Measurements from ENCODE around the gene GET4.

Gene GET4

DNA sequence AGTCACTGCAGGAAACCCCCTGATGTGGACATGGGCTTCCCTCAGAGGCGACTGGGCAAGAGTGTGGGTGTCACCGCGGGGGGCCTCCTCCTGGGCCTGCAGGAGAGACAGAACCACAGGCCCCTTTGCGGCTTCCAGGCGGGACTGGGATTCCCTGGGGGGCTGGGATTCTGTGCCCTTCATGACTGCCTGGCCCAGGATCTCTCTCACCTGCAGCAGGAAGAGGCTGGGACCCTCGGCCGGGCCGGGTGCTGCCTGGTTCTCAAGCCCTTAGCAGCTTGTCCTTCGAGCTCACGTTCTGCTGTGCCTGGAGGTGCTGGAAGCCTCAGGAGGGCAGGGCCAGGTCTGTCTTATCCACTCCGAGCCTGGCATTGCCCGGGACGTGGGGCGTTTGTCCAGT is 32.3 kb upstream of the GET4 start:
- no peaks in the 10 kb centered on the region for H3K9me3 ChIP-seq (ENCODE audit: low read length)
- no peak overlapping the region for H2AFZ ChIP-seq (ENCODE audit: low read length)
- H3K4me1 ChIP-seq (ENCODE audit: insufficient read depth, low read length, severe bottlenecking): no peaks in the 10 kb centered on the region
- H3F3A ChIP-seq (ENCODE audit: insufficient read depth, low read length): no peaks in the 10 kb centered on the region
- H3K4me3 ChIP-seq (ENCODE audit: low read depth, low read length, poor library complexity, severe bottlenecking): no peak overlapping the region
- H3K27me3 ChIP-seq (ENCODE audit: insufficient read depth, low read length): no peaks in the 10 kb centered on the region
- no peak overlapping the region for H3K4me2 ChIP-seq (ENCODE audit: low read length)
- no peak overlapping the region for H3K27ac ChIP-seq (ENCODE audit: low read depth, low read length, poor library complexity, severe bottlenecking)
- no peak overlapping the region for H3K9ac ChIP-seq (ENCODE audit: low read length)
- no peaks in the 10 kb centered on the region for H3K9me2 ChIP-seq (ENCODE audit: low read depth, low read length)
- no peaks in the 10 kb centered on the region for H3K79me2 ChIP-seq (ENCODE audit: insufficient read depth, low read length)
- H3K36me3 ChIP-seq (ENCODE audit: insufficient read depth, low read length): peaks cover 55% of the 10 kb centered on the region
- no peak for TF ChIP-seq EZH2 (IDR thresholded peaks at IDR 0.05; ENCODE audit: borderline replicate concordance, low read length)
- TF ChIP-seq, protein P1, sequence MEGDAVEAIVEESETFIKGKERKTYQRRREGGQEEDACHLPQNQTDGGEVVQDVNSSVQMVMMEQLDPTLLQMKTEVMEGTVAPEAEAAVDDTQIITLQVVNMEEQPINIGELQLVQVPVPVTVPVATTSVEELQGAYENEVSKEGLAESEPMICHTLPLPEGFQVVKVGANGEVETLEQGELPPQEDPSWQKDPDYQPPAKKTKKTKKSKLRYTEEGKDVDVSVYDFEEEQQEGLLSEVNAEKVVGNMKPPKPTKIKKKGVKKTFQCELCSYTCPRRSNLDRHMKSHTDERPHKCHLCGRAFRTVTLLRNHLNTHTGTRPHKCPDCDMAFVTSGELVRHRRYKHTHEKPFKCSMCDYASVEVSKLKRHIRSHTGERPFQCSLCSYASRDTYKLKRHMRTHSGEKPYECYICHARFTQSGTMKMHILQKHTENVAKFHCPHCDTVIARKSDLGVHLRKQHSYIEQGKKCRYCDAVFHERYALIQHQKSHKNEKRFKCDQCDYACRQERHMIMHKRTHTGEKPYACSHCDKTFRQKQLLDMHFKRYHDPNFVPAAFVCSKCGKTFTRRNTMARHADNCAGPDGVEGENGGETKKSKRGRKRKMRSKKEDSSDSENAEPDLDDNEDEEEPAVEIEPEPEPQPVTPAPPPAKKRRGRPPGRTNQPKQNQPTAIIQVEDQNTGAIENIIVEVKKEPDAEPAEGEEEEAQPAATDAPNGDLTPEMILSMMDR (IDR thresholded peaks at IDR 0.05; ENCODE audit: low read length): no peak
- no peaks in the 10 kb centered on the region for H4K20me1 ChIP-seq (ENCODE audit: insufficient read depth, low read length)

DNA sequence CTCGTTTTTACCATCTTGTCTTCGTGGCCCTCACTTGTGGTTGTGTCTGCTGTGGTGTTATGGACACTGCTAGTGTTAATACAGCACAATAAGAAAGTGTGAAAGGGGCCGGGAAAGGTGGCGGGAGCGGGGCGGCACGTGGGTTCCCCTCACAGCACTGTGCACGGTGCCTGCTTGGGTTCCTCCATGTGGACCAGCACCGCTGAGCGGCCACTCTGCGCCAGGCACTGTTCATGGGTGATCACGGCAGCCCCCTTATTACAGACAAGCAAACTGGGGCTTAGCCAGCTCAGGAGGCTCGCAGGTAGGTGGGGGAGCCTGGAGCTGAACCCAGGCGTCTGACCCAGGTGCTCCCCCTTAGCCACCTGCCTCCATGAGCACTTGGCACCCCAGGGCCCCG is 31.8 kb upstream of the GET4 start:
- peaks cover 56% of the 10 kb centered on the region for H3K36me3 ChIP-seq (ENCODE audit: insufficient read depth, low read length)
- H3K27ac ChIP-seq (ENCODE audit: low read depth, low read length, poor library complexity, severe bottlenecking): no peak overlapping the region
- H3K4me2 ChIP-seq (ENCODE audit: low read length): no peak overlapping the region
- no peaks in the 10 kb centered on the region for H3K79me2 ChIP-seq (ENCODE audit: insufficient read depth, low read length)
- no peak overlapping the region for H3K9ac ChIP-seq (ENCODE audit: low read length)
- H3F3A ChIP-seq (ENCODE audit: insufficient read depth, low read length): no peaks in the 10 kb centered on the region
- no peaks in the 10 kb centered on the region for H3K9me2 ChIP-seq (ENCODE audit: low read depth, low read length)
- H3K27me3 ChIP-seq (ENCODE audit: insufficient read depth, low read length): no peaks in the 10 kb centered on the region
- TF ChIP-seq, protein P1 (IDR thresholded peaks at IDR 0.05; ENCODE audit: low read length): no peak
- TF ChIP-seq EZH2 (IDR thresholded peaks at IDR 0.05; ENCODE audit: borderline replicate concordance, low read length): no peak
- H3K9me3 ChIP-seq (ENCODE audit: low read length): no peaks in the 10 kb centered on the region
- H3K4me3 ChIP-seq (ENCODE audit: low read depth, low read length, poor library complexity, severe bottlenecking): no peak overlapping the region
- H4K20me1 ChIP-seq (ENCODE audit: insufficient read depth, low read length): no peaks in the 10 kb centered on the region
- H3K4me1 ChIP-seq (ENCODE audit: insufficient read depth, low read length, severe bottlenecking): no peaks in the 10 kb centered on the region
- no peak overlapping the region for H2AFZ ChIP-seq (ENCODE audit: low read length)

DNA sequence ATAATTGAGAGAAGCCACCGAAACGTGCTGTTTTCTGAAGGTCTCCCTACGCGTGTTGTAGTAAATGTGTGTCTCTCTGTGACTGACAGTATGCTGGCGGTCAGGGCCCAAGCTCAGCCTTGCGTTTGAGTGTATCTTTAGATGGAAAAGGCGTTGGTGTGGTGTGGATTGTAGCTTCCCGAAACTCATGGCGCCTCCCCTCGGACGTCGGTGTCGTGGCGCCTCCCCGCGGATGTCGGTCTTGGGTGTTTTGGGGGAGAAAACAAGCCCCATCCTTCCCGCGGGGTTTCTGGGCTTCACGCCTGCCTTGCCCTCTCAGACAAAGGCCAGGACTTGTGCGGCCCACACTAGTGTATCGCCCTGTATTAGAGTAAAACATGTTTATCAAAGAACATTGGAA is 31.3 kb upstream of the GET4 start:
- peaks cover 55% of the 10 kb centered on the region for H3K36me3 ChIP-seq (ENCODE audit: insufficient read depth, low read length)
- H2AFZ ChIP-seq (ENCODE audit: low read length): no peak overlapping the region
- no peaks in the 10 kb centered on the region for H3F3A ChIP-seq (ENCODE audit: insufficient read depth, low read length)
- H4K20me1 ChIP-seq (ENCODE audit: insufficient read depth, low read length): no peaks in the 10 kb centered on the region
- no peaks in the 10 kb centered on the region for H3K9me2 ChIP-seq (ENCODE audit: low read depth, low read length)
- no peak overlapping the region for H3K4me3 ChIP-seq (ENCODE audit: low read depth, low read length, poor library complexity, severe bottlenecking)
- H3K4me2 ChIP-seq (ENCODE audit: low read length): no peak overlapping the region
- no peaks in the 10 kb centered on the region for H3K79me2 ChIP-seq (ENCODE audit: insufficient read depth, low read length)
- no peaks in the 10 kb centered on the region for H3K9me3 ChIP-seq (ENCODE audit: low read length)
- H3K4me1 ChIP-seq (ENCODE audit: insufficient read depth, low read length, severe bottlenecking): no peaks in the 10 kb centered on the region
- H3K27ac ChIP-seq (ENCODE audit: low read depth, low read length, poor library complexity, severe bottlenecking): no peak overlapping the region
- no peak overlapping the region for H3K9ac ChIP-seq (ENCODE audit: low read length)
- H3K27me3 ChIP-seq (ENCODE audit: insufficient read depth, low read length): no peaks in the 10 kb centered on the region
- no peak for TF ChIP-seq EZH2 (IDR thresholded peaks at IDR 0.05; ENCODE audit: borderline replicate concordance, low read length)
- TF ChIP-seq, protein P1 (IDR thresholded peaks at IDR 0.05; ENCODE audit: low read length): no peak

All from OCI-LY1 (cell line).